Measurements from ENCODE around the gene ZNF827.

The ZNF827 gene

DNA sequence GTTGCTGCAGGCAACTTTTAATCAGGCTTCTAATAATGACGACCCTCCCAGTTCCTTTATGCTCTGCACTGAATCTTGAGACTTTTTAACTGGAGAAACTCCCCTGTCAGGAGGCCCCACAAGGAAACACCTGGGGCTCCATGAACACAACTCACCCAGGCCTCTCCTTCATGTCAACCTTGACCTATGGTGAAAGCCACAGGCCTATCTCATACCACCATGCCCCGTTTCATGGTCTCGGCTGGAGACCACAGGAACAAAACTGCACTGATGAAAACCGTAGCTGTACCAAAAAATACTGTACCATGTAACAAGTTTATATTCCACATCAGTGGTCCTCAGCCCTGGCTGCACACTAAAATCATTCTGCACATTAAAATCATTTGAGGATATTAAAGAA lies 57.0 kb downstream of the ZNF827 start:
- TF ChIP-seq, protein P1, sequence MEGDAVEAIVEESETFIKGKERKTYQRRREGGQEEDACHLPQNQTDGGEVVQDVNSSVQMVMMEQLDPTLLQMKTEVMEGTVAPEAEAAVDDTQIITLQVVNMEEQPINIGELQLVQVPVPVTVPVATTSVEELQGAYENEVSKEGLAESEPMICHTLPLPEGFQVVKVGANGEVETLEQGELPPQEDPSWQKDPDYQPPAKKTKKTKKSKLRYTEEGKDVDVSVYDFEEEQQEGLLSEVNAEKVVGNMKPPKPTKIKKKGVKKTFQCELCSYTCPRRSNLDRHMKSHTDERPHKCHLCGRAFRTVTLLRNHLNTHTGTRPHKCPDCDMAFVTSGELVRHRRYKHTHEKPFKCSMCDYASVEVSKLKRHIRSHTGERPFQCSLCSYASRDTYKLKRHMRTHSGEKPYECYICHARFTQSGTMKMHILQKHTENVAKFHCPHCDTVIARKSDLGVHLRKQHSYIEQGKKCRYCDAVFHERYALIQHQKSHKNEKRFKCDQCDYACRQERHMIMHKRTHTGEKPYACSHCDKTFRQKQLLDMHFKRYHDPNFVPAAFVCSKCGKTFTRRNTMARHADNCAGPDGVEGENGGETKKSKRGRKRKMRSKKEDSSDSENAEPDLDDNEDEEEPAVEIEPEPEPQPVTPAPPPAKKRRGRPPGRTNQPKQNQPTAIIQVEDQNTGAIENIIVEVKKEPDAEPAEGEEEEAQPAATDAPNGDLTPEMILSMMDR (conservative IDR thresholded peaks at IDR 0.05) = no peak
- no peak overlapping the region for H3K27ac ChIP-seq

DNA sequence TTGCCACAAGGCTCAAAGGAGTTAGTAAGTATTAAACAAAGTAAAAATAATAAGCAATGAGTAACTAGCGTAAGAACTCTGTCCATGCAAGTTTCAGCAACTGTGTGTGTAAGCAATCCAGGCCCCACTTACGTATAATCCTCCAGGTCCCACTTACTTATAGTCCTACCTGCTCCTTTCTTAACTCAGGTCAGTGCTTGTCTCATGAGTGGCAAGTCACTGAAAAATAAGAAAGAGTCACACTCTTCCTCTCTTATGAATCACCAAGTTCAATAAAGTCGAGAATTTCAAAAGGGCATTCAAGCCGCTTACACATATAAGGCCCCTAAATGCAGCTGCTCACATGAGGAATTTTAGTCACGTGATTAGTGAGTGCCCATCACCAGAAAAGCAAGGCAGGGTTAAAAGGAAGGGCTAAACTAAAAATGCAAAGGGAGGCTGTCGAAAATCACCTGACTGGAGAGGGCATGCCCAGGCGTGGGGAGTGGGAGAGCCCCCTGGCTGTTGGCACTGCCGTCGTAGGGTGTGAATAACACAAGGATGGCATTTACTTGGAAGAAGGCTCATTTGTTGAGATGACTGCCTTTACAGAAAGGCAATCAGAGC lies 58.2 kb downstream of the ZNF827 start:
- no peak overlapping the region for H3K27ac ChIP-seq
- TF ChIP-seq, protein P1 (conservative IDR thresholded peaks at IDR 0.05) = no peak

DNA sequence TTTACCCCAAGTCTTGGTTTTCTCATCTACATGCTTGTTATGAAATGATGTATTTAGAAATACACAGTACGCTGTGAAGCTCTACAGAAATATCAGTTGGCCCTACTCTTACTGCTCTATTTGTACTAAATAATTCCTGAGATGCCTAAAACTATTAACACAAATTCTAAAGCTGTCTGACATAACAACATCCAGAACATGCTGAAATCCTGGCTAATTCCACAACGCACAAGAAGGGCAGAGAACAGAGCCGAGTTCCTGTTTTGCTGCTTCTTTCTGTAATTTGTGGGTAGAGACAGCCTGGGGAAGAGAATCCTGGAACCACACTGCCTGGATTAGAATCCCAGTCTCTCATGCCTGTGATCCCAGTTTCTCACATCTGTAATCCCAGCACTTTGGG lies 59.0 kb downstream of the ZNF827 start:
- no peak overlapping the region for H3K27ac ChIP-seq
- TF ChIP-seq, protein P1 (conservative IDR thresholded peaks at IDR 0.05) = no peak

DNA sequence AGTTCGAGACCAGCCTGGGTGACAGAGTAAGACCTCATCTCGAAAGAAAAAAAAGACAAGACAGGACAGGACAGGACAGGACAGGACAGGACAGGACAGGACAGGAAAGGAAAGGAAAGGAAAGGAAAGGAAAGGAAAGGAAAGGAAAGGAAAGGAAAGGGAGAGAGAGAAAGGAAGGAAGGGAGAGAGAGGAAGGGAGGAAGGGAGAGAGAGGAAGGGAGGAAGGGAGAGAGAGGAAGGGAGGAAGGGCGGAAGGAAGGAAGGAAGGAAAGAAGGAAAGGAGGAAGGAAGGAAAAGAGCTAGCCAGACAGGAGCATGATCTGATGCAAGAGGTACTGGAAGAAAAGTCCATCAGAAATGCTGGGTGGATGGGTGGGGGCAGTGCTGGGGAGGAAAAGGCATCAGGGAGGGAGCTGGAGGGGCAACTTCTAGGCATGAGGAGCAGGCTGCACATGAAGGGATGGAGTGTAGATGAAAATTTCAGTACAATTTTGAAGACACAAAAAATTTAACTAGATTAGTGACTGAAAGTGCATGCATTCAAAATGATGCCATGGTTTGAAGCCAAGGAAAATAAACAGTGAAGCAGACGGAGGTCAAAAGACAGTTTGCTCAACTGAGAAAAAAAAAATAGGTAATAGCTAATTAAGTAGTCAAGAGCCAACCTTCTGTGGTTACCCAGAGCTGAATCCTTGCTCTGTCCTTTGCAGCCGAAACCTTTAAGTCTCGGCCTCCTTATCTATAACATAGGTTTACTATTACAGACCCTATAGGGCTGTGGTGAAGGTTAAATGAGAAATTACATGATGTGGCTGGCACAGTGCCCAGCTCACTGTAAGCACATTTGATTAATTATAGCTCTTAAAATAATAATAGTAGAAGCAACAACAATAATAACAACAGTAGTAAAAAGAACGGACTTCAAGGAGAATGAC lies 59.9 kb downstream of the ZNF827 start:
- TF ChIP-seq, protein P1 (conservative IDR thresholded peaks at IDR 0.05) = no peak

DNA sequence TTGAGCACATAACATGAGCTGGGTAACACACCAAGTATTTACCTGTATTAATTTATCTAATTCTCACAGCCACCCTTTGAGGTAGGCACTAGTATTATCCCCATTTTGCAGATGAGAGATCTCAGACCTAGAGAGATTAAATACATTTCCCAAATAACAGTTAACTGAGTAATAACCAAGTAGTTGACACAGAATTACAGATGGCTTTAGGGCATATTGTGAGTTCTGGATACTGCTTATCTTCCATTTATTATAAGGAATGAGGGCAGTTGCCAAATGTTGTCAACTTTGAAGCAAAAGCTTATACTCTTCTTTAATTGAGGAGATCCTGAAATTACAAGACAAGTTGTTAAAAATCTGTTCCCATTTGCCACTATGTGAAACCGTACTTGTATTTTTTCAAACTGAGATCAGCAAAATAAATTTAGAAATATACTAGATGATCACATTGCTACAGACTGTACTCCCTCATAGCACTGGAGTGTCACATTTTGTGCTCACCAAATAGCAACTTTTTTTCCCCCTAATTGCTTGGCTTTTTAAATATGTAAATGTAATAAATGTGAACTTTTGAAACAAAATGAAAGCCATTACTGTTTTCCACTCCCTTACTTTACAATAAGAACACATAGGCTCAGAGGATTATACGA lies 62.0 kb downstream of the ZNF827 start:
- TF ChIP-seq, protein P1 (conservative IDR thresholded peaks at IDR 0.05) = no peak
- no peak overlapping the region for H3K27ac ChIP-seq

More for the DNA sequence above, 59.9 kb downstream of the ZNF827 start:
- H3K27ac ChIP-seq = no peak overlapping the region; the same call in 1 of the 2 replicates

DNA sequence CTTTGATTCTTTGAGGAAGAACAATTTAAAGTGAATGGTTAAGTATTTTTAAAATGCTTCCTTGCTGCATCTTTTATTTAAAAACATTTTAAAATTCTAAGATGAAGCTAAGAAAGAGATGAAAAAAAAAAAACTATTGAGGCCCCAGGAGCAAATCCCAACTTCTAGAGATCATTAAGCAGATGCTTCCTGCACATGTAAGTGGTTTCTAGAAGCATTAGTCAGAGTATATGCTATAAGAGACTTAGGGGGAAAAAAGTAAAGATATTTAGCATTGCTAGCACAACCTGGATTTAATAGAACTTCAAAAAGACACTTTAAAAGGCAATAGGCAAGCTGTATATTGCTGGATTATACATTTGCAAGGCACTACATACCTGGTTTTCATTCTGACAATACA lies 64.7 kb downstream of the ZNF827 start:
- no peak overlapping the region for H3K27ac ChIP-seq
- TF ChIP-seq, protein P1 (conservative IDR thresholded peaks at IDR 0.05) = no peak

DNA sequence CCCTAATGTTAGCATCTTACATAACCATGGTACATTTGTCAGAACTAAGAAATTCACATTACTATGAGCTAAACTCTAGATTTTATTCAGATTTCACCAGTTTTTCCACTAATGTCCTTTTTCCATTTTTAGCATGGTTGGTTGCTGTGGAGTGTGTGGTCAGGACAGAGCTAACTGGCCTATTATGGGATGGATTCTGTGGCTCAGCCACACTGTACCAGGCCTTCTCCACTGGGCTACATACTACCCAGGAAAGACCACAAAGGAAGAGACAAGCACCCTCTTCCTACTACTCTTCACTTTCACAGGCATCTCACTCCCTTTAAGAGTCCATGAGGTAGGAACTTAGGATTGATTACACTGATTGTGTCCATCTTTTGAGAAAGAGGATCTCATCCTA lies 67.4 kb downstream of the ZNF827 start:
- no peak overlapping the region for H3K27ac ChIP-seq
- TF ChIP-seq, protein P1 (conservative IDR thresholded peaks at IDR 0.05) = no peak

All from VCaP (cell line).